Common myeloid progenitor, CD34-positive (primary cell): ENCODE results near the gene ERC2.
A peak's percentile ranks its signal among the peaks of the same experiment; 100 is the strongest.

Experiments
- CTCF ChIA-PET: fragments of 350-600 bp; sonication (Branson Sonifier 250); formaldehyde crosslinking; loops from one replicate; lab custom pipeline; 2021; ENCODE audit warnings: antibody characterized with exemption; lab: Charles Lee
- POLR2A ChIA-PET: fragments of 350-600 bp; sonication (Branson Sonifier 250); formaldehyde crosslinking; loops from one replicate; lab custom pipeline; 2021; ENCODE audit warnings: antibody characterized with exemption; lab: Charles Lee
- DNase-seq, 3 donors: peaks; one replicate each; pipeline versions ENCODE4 v3.0.0 to v3.0.0-alpha.2; 2013
- H3K27ac ChIP-seq, 2 experiments: 1 replicate in 1 of 2; 2 replicates in 1 of 2; pipeline ENCODE4 v1.7.0; 2013; ENCODE audit warnings: inconsistent platforms in 2 of 2, low read length in 2 of 2, mild to moderate bottlenecking in 2 of 2, low read depth in 1 of 2, moderate library complexity in 1 of 2; ENCODE audit not compliant: severe bottlenecking in 2 of 2, insufficient read depth in 1 of 2, poor library complexity in 1 of 2
- H3K27me3 ChIP-seq, 5 experiments: replicated peaks in 2 of 5; 1 replicate in 3 of 5; 2 replicates in 2 of 5; pipeline versions ENCODE4 v1.6.1 to v1.7.0; 2013; ENCODE audit warnings: low read length in 4 of 5, mild to moderate bottlenecking in 2 of 5, moderate library complexity in 2 of 5, inconsistent platforms in 1 of 5; ENCODE audit not compliant: insufficient read depth in 5 of 5, control insufficient read depth in 4 of 5
- H3K36me3 ChIP-seq, 4 experiments: 1 replicate in 2 of 4; 2 replicates in 2 of 4; pipeline versions ENCODE4 v1.6.1 to v1.7.0; 2013; ENCODE audit warnings: low read length in 3 of 4, control low read depth in 1 of 4, mild to moderate bottlenecking in 1 of 4; ENCODE audit not compliant: control insufficient read depth in 4 of 4, insufficient read depth in 4 of 4
- H3K4me1 ChIP-seq, 4 experiments: 1 replicate in 3 of 4; 2 replicates in 1 of 4; pipeline versions ENCODE4 v1.6.1 to v1.7.1; 2013; ENCODE audit warnings: low read length in 3 of 4, mild to moderate bottlenecking in 3 of 4, control low read depth in 1 of 4, inconsistent platforms in 1 of 4, moderate library complexity in 1 of 4; ENCODE audit not compliant: control insufficient read depth in 4 of 4, insufficient read depth in 4 of 4; ENCODE audit errors: control extremely low read depth in 1 of 4
- H3K4me3 ChIP-seq, 7 experiments: 1 replicate in 4 of 7; 2 replicates in 3 of 7; pipeline versions ENCODE4 v1.5.1 to v1.7.0; 2013; ENCODE audit warnings: mild to moderate bottlenecking in 7 of 7, low read length in 6 of 7, moderate library complexity in 6 of 7, inconsistent platforms in 2 of 7, low read depth in 2 of 7, control low read depth in 1 of 7; ENCODE audit not compliant: insufficient read depth in 4 of 7, control insufficient read depth in 1 of 7; ENCODE audit errors: extremely low read depth in 1 of 7
- H3K9me3 ChIP-seq, 5 experiments: 1 replicate in 4 of 5; 2 replicates in 1 of 5; pipeline versions ENCODE4 v1.6.1 to v1.7.1; 2013; ENCODE audit warnings: low read length in 4 of 5, mild to moderate bottlenecking in 2 of 5, inconsistent platforms in 1 of 5, low read depth in 1 of 5, moderate library complexity in 1 of 5; ENCODE audit not compliant: control insufficient read depth in 4 of 5, insufficient read depth in 2 of 5; ENCODE audit errors: control extremely low read depth in 1 of 5
- WGBS: methylation state at CpG from one replicate; pipeline ENCODE4 v1.1.5; 2013; ENCODE audit not compliant: insufficient coverage; 5-methylcytosine and 5-hydroxymethylcytosine counted together

ERC2 gene

DNA sequence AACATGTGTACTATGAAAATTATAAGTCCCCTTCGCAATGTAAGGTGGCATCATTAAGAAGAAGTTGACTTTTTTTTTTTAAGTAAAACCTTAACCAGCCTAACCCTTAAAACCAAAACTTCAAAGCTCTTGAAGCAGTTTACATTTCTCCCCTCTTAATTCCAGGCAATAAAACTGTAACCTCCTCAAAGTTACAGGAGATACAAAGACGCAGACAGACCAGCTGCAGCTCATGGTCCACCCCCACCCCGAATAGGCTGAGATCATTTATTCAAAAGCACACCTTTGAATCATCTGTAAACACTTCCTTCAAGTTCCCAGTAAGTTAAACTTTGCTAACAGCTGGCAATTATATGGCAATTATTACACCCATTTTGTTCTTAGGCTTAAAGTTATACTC lies 414.5 kb downstream of the ERC2 start:
- no peak for DNase-seq
- Histone ChIP-seq H3K27ac (no peak overlapping the region), H3K36me3 (no peaks in the 10 kb centered on the region), H3K27me3 (peaks cover 0 to 4% (median 0%) of the 10 kb centered on the region in 5 experiments), H3K4me3 (no peak overlapping the region), H3K4me1 (no peaks in the 10 kb centered on the region), H3K9me3 (no peaks in the 10 kb centered on the region)
- 30% methylated on average over 2 of the region's 3 CpGs for WGBS
- ChIA-PET POLR2A (no interaction called here), CTCF (no interaction called here)

DNA sequence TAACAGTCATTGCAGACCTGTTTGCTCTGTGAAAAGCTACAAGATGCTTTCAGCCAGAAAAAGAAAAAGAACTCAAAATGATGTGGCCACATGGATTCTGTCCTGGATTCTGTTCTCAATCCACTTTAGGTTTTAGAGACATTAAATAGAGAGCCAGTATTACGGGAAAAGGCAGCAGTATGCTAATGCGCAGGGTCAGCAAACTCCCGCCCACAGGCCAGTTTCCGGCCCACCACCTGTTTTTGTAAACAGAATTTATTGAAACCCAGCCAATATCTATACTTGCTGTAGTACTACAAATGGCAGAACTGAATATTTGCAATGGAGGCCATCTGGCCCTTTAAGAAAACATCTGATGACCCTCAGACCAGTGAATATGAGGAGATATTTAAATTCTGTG lies 416.1 kb downstream of the ERC2 start:
- Histone ChIP-seq H3K36me3 (no peaks in the 10 kb centered on the region), H3K9me3 (no peaks in the 10 kb centered on the region), H3K4me3 (no peak overlapping the region), H3K27me3 (peaks cover 0 to 7% (median 0%) of the 10 kb centered on the region in 5 experiments), H3K4me1 (no peaks in the 10 kb centered on the region), H3K27ac (no peak overlapping the region)
- ChIA-PET POLR2A (no interaction called here), CTCF (no interaction called here)
- WGBS: 100% methylated on average over 4 of the region's 4 CpGs
- DNase-seq: no peak

DNA sequence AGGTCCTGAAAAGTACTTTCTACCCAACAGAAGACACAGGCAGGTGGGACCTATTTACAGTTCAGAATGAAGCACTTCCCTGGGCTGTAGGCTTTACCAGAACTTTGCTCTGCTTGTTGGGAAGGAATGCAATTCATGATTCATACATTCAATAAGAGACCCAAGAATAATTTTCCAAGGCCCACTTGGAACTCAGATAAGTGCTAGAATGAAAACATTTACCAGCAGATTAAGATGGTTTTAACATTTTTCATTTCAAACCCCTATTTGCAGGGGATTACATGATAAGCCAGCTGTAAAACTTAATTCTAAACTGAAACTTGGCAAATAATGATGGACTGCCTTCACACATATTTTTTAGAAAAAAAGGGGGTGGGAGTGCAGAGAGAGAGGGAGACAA lies 417.2 kb downstream of the ERC2 start:
- Histone ChIP-seq H3K4me3 (no peak overlapping the region), H3K27me3 (peaks cover 0 to 7% (median 0%) of the 10 kb centered on the region in 5 experiments), H3K4me1 (no peaks in the 10 kb centered on the region), H3K27ac (no peak overlapping the region), H3K9me3 (no peaks in the 10 kb centered on the region), H3K36me3 (no peaks in the 10 kb centered on the region)
- DNase-seq: no peak
- ChIA-PET POLR2A (no interaction called here), CTCF (no interaction called here)

DNA sequence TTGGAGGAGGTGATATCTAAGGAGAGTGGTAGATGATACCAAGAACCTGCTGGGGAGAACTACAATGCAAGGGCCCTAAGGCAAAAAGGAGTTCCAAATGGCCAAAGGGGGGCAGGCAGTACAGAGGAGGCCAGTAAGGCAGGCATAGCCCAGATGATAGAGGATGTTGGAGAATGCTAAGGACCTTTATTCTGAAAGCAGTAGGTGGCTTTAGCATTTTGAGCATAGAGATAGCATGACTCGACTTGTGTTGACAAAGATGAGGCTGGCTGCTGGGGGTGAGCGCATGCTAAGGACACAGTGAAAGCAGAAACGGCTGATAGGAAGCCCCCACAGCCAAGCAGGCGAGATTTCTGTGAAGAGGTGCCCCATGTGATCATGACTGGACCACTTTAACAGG lies 419.3 kb downstream of the ERC2 start:
- no peaks in the 10 kb centered on the region for H3K4me1 ChIP-seq
- no peak overlapping the region for H3K27ac ChIP-seq
- DNase-seq: no peak
- H3K36me3 ChIP-seq: no peaks in the 10 kb centered on the region
- CTCF ChIA-PET: no interaction called here
- H3K4me3 ChIP-seq: no peak overlapping the region
- POLR2A ChIA-PET: no interaction called here
- no peaks in the 10 kb centered on the region for H3K9me3 ChIP-seq
- peaks cover 0 to 7% (median 1%) of the 10 kb centered on the region in 5 experiments for H3K27me3 ChIP-seq
- 88% methylated on average over 3 of the region's 4 CpGs for WGBS

DNA sequence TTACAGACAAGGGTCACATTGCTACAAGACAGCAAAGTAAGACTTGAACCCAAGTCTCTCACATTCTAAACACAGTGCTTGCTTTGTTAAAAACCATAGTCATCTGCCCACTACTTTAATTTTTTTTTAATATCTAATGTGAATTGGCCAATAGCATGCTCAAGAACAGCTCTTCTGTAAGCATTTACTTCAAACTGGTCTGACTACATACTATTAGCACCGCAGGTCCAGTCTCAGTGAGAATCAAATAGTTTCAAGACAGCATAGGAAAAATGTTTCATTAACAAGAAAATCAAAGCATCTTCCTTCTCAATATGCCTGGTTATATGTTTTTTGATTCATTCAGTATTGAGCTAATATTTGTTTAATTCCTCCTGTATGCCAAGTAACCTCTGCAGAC lies 419.9 kb downstream of the ERC2 start:
- Histone ChIP-seq H3K9me3 (no peaks in the 10 kb centered on the region), H3K27me3 (peaks cover 0 to 8% (median 1%) of the 10 kb centered on the region in 5 experiments), H3K36me3 (no peaks in the 10 kb centered on the region), H3K4me3 (no peak overlapping the region), H3K4me1 (no peaks in the 10 kb centered on the region), H3K27ac (no peak overlapping the region)
- ChIA-PET CTCF (no interaction called here), POLR2A (no interaction called here)
- no CpG with 5 or more reads among the region's 1 CpG for WGBS
- no peak for DNase-seq

DNA sequence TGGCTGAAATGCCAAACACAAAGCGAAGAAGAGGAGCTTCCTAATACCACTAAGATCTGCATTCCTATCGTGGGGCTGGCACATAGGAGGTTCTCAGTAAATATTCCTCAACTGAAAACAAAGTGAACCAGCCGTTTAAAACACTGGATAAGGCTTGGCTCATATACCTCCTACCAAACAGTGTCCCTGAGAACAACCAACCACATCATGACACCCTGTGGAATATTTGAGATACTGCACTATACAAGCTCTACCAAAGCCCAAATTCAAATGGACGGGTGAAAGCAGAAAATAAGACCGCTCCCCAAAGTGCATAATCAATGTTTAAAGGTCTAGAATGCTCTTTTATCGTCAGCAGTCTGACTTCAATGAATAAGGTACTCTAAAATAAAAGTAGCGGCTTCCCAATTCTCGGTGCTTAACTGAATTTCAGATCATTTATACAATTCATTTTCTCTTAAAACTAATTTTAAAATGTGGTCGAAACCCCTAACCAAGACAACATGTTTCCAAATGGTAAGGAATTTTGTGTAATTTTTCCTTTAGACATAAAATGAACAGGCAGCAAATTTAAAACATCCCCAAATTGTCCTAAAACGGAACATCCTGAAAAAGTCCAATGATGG lies 425.8 kb downstream of the ERC2 start:
- Histone ChIP-seq H3K27ac (no peak overlapping the region), H3K4me3 (no peak overlapping the region), H3K4me1 (no peaks in the 10 kb centered on the region), H3K36me3 (no peaks in the 10 kb centered on the region), H3K9me3 (peaks cover 0 to 3% (median 0%) of the 10 kb centered on the region in 5 experiments), H3K27me3 (peaks cover 0 to 8% (median 5%) of the 10 kb centered on the region in 5 experiments)
- WGBS: 62% methylated on average over 8 of the region's 10 CpGs
- DNase-seq: peak in 2 of 3 donors; percentile 3 to 5
- CTCF ChIA-PET: no interaction called here
- POLR2A ChIA-PET: no interaction called here

DNA sequence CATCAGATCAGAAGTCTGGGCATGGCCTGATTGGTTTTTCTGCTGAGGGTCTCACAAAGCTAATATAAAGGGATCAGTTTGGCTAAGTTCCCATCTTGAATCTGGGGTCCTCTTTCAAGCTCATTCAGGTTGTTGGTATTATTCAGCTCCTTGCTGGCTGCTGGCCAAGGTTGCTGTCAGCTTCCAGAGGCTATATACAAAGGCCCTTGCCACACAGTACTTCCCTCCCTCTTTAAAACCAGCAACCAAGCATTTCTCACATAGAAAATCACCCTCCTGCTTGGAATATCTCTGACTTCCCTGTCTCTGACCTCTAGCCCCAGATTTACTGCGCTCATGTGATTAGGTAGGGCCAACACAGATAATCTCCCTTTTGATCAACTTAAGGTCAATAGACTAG lies 442.9 kb downstream of the ERC2 start:
- no peak overlapping the region for H3K27ac ChIP-seq
- WGBS: 100% methylated on average over 1 of the region's 1 CpG
- no peak for DNase-seq
- no peaks in the 10 kb centered on the region for H3K36me3 ChIP-seq
- CTCF ChIA-PET: no interaction called here
- no peaks in the 10 kb centered on the region for H3K9me3 ChIP-seq
- H3K4me3 ChIP-seq: no peak overlapping the region
- no peaks in the 10 kb centered on the region for H3K4me1 ChIP-seq
- H3K27me3 ChIP-seq: peaks cover 0 to 2% (median 0%) of the 10 kb centered on the region in 5 experiments
- POLR2A ChIA-PET: no interaction called here
